ENCODE data around the gene ASB14.
"Not testable (repeated sequence)": the region's sequence is repeated elsewhere in the genome, so short reads cannot be mapped to it uniquely, and the experiment has no call there.

The ASB14 gene

DNA sequence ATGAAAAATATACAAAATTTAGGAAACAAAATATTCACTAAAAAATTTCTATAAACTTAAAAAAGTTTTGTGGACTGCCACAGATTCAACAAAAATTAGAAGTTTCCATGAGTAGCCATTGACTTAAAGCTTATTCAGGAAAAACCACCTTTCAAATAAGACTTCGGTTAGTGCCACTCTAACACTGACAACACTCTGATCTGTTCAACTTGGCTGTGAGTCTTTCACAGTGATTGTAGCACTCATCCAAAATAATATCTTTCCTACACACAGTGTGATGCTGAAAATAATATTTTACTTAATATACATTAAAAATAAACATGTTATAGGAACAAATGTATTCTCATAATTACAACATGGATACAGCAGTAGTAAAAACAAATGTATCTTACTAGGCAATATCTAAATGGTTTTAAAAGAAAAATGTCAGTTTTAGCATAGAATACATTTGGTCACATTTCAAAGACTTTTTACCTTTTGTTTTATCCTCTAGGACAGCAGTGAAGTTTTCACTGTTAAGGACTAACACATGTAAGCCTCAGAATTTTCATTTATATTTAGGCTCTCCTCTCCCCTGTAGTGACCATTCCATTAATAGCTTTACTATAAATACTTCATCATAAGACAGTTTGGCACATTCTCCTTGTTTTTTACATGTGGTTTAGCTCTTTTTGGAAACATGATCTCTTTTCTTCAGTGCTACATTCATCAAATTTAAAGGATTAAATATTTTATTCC, at the start of gene ASB14:
Gene ASB14 (minus strand): TSS at position 527 of the 738 bp plus-strand sequence. CDS start 652 bp downstream, outside the sequence.
- no peak for DNase-seq

GRCh38 chr3:57339071-57339642, 46.7 kb upstream of the ASB14 start:
- not testable (repeated sequence) for DNase-seq

DNA sequence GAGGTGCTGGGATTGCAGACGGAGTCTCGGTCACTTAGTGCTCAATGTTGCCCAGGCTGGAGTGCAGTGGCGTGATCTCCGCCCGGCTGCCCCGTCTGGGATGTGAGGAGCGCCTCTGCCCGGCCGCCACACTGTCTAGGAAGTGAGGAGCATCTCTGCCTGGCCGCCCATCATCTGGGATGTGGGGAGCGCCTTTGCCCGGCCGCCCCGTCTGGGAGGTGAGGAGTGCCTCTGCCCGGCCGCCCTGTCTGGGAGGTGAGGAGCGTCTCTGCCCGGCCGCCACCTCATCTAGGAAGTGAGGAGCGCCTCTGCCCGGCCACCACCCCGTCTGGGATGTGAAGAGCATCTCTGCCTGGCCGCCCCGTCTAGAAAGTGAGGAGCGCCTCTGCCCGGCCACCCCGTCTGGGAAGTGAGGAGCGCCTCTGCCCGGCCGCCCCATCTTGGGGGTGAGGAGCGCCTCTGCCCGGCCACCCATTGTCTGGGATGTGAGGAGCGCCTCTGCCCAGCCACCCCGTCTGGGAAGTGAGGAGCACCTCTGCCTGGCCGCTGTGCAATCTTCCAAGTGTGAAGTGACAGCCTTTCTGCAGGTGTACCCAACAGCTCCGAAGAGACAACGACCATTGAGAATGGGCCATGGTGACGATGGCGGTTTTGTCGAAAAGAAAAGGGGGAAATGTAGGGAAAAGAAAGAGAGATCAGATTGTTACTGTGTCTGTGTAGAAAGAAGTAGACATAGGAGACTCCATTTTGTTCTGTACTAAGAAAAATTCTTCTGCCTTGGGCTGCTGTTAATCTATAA, 46.0 kb upstream of the ASB14 start:
- DNase-seq, result not testable (repeated sequence)

DNA sequence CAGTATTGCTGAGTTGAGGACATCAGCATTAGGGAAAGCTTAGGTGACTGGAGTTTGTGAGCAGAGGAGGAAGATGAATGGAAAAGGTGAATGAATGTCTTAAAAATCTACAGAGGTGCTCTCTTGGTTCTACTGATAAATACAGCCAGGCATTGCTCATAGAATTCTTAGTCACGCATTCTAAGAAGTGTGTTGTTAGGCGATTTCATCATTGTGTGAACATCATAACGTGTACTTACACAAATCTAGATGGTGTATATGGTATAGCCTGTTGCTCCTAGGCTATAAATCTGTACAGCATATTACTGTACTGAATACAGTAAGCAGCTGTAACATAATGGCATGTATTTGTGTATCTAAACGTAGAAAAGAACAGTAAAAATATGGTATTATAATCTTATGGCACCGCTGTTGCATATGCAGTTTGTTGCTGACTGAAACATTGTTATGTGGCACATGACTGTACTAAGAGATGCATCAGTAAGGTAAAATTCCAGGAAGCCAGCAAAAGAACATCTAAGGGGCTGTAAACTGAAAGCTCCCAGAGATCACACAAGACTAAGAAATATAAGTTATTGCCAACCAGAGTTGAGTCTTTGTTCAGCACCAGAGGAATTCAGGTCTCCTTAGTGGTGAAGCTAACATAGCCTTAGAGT, 42.9 kb upstream of the ASB14 start:
- DNase-seq, result no peak

GRCh38 chr3:57331078-57331610, 38.7 kb upstream of the ASB14 start:
- DNase-seq, result no peak

DNA sequence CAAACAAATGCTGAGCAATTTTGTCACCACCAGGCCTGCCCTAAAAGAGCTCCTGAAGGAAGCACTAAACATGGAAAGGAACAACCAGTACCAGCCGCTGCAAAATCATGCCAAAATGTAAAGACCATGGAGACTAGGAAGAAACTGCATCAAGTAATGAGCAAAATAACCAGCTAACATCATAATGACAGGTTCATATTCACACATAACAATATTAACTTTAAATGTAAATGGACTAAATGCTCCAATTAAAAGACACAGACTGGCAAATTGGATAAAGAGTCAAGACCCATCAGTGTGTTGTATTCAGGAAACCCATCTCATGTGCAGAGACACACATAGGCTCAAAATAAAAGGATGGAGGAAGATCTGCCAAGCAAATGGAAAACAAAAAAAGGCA, 34.0 kb upstream of the ASB14 start:
- DNase-seq, result not testable (repeated sequence)

DNA sequence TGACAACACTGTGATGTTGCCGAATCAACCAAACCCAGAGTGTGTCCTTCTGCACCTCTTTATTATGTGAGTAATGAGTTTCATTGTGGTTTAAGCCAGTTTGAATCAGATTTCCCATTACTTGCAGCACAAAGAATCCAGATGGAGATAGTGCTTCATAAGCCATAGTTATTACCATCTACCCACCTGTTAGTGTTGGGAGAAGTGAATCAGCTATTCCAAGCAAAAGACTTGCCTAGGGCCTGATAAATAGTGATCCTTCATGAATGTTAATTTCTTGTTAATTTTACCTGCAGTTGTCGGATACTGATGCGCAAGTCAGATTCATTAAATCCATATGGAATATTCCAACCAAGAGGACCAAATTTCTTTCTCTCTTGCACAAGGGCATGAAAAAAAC, 21.7 kb upstream of the ASB14 start:
- DNase-seq, result no peak

- DNase-seq, result no peak
These were observed 17.4 kb upstream of the ASB14 start for GRCh38 chr3:57309769-57310360.

GRCh38 chr3:57303520-57303919, 11.0 kb upstream of the ASB14 start:
- not testable (repeated sequence) for DNase-seq

DNA sequence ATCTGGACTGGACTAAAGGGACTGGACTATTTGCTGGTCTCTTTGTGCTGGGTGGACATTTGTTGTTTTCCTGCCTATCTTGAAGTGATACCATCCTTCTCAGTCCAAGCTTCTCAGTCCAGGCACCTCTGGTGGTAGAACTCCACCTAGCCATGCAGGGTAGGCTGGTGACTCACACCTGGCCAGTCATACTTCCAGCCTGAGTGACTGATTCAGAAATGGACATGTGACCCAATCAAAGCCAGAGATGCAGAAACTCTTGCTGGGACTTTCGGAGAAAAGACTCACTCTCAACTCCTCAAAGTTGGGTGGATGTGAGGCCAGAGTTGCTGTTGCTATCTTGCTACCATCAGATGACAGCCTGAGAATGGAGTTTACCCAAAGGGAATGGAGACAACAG, 5.6 kb upstream of the ASB14 start:
- DNase-seq, result peak in 1 of 2 experiments; percentile 5

- no peak for DNase-seq
These were observed 527 bp upstream of the ASB14 start for GRCh38 chr3:57292897-57293526.

DNA sequence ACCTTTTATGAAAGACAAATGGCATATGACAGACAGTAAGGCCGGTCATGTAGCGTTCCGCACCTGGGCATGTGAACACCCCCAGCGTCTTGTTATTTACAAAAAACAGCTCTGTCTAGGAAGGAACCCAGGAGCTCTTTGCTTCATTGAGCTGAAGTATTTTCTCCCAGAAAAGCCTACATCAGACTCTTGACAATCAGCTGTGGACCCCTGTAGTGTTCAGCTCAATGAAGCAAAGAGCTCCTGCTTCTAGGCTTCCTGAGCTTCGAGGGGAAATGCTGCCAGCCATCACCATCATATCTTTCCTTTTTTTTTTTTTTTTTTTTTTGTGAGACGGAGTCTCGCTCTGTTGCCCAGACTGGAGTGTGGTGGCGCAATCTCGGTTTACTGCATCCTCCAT, 4.1 kb downstream of the ASB14 start:
- no peak for DNase-seq

- no peak for DNase-seq
These were observed 5.3 kb downstream of the ASB14 start for GRCh38 chr3:57287205-57287604.

GRCh38 chr3:57283334-57283733, 9.2 kb downstream of the ASB14 start:
- no peak for DNase-seq

- DNase-seq, result no peak
These were observed 10.8 kb downstream of the ASB14 start for GRCh38 chr3:57281715-57282114.

DNA sequence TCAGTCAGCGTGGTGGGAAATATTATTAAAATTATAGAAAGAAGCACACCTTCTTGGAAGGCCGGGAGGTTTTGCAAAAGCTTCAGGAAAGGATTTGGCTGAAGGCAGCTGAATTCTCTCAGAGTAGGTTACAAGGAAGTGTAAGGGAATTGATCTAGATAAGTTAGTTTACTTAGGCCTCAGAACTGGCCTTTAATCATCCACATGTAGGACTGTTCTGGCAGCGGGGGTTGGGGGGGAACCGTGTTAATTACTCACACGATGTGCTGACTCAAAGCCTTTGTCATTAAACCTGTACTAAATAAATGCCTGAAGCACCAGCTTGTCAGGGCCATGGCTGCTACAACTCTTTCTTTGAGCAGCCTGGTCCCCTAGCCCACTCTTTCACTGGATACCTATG, 12.8 kb downstream of the ASB14 start:
- no peak for DNase-seq

DNA sequence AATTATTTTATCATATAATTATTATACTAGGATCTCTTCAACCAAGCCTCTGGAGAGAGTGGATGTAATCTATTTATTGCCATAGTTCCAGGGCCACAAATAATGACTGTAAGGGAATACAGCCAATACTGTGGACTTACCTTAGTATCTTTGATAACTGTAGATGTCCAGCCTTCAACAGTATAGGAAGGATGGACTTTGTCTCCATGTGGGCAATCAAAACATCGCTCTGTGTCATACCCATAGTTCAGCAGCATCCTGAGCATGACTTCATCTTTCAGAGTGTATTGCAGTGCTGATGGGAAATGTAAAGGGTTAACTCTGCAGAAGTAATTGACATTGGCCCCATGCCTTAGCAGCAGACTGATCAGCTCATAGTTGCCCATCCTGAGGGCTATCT, 14.2 kb downstream of the ASB14 start:
- DNase-seq, result no peak

DNA sequence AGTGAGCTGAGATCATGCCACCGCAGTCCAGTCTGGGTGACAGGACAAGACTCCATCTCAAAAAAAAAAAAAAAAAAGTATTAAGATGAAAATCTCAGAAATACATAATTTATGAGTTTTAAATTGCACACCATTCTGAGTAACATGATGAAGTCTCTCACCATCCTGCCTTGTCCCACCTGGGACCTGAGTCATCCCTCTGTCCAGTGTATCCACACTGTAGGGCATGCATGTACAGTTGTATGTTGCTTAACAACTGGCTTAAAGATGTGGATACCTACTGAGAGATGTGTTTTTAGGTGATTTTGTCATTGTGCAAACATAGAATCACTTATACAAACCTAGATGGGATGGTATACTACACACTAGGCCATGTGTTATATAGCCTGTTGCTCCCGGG, 17.1 kb downstream of the ASB14 start:
- no peak for DNase-seq

GRCh38 chr3:57274845-57275244, 17.6 kb downstream of the ASB14 start:
- no peak for DNase-seq

DNA sequence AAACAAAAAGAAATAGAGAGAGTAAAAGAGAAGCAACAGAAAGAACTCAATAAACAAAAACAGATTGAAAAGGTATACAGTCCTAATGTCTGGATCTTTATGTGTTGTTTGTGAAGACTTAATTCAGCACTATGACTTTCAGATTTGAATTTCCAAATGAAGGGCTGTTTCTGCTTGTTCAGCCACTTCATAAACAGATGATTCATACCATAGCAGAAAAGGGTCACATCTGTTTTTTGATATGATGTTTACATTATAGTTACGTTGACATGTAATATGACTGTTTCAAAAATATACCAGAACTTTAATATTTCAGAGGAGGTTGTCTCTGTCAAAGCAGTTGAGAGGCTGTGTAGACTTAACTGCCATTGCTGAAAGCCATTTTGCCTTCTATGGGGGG, 24.1 kb downstream of the ASB14 start:
- no peak for DNase-seq

GRCh38 chr3:57261929-57262328, 30.6 kb downstream of the ASB14 start:
- no peak for DNase-seq

GRCh38 chr3:57261119-57261518, 31.4 kb downstream of the ASB14 start:
- DNase-seq, result no peak
